ENCODE measurements around the gene MXRA7.

- no peak for TF ChIP-seq PAX5 (IDR thresholded peaks at IDR 0.05; ENCODE audit: insufficient read depth, low read length, severe bottlenecking)
- TF ChIP-seq POLR2A (IDR thresholded peaks at IDR 0.05; ENCODE audit: low read depth, low read length), result peak; percentile 74; the same call in 1 of the 2 replicates
These were observed 38.9 kb downstream of the MXRA7 start for GRCh38 chr17:76671912-76672262.

Measured in GM12891 (cell line).